Parietal lobe (tissue), 1 donor: ENCODE results near the gene SMIM35. TPM values are rescaled to one million over a fixed set of nuclear protein-coding genes. Genes with fewer than 3 reads are reported as not detected.

Experiments
- total RNA-seq: library from RNA; depleted of rRNA; stranded (reverse); fragments of >200 nt; gene quantifications from one replicate; pipeline ENCODE4 v1.2.3, GENCODE V29; 2014

SMIM35 gene
- not detected for total RNA-seq

GRCh38 chr11:118086913-118087768 is at the start of gene SMIM35:
Gene SMIM35, minus strand, starts transcription at chr11:118086963. Its CDS starts 206 bp downstream, at chr11:118086757.

GRCh38 chr11:118076754-118077281 is 9.9 kb downstream of the SMIM35 start, which contains the start of gene TMPRSS4:
Gene TMPRSS4, plus strand, starts transcription at chr11:118077078. Its CDS starts 225 bp downstream, at chr11:118077303.

GRCh38 chr11:117985953-117986887 is 100.5 kb downstream of the SMIM35 start, which contains the start of gene IL10RA:
Gene IL10RA, plus strand, starts transcription at chr11:117986394. Its CDS starts 74 bp downstream, at chr11:117986468.

Other genes starting within 250 kb of the SMIM35 start
- 222 TPM for gene FXYD6, start 210.3 kb downstream of the SMIM35 start, total RNA-seq
- gene TMPRSS13, start 157.6 kb downstream of the SMIM35 start, total RNA-seq, result 0.63 TPM
- gene IL10RA, start 100.6 kb downstream of the SMIM35 start, total RNA-seq, result 1.6 TPM
- not detected for gene TMPRSS4, start 9.9 kb downstream of the SMIM35 start, total RNA-seq
- gene SCN4B, start 65.9 kb upstream of the SMIM35 start, total RNA-seq, result 9.1 TPM
- gene SCN2B, start 89.7 kb upstream of the SMIM35 start, total RNA-seq, result 3.4 TPM
- 0.31 TPM for gene JAML, start 138.0 kb upstream of the SMIM35 start, total RNA-seq
- gene MPZL3, start 165.4 kb upstream of the SMIM35 start, total RNA-seq, result 0.63 TPM
- gene MPZL2, start 177.3 kb upstream of the SMIM35 start, total RNA-seq, result 0.63 TPM
- not detected for gene CD3E, start 217.8 kb upstream of the SMIM35 start, total RNA-seq